ENCODE data around the gene KIF11.
"Not testable (repeated sequence)": the region's sequence is repeated elsewhere in the genome, so short reads cannot be mapped to it uniquely, and the experiment has no call there.

KIF11 gene

GRCh38 chr10:92638037-92638436 is 45.1 kb downstream of the KIF11 start:
- no peaks in the 10 kb centered on the region for H3K9me3 ChIP-seq (ENCODE audit: severe bottlenecking)
- no peak overlapping the region for H3K4me3 ChIP-seq (ENCODE audit: low read depth, low read length)
- TF ChIP-seq CTCF (IDR thresholded peaks at IDR 0.05; ENCODE audit: low read depth, low read length), result no peak
- no peak overlapping the region for H3K27ac ChIP-seq
- H3K27me3 ChIP-seq (ENCODE audit: insufficient read depth, low read depth, severe bottlenecking), result no peaks in the 10 kb centered on the region
- peaks cover 83% of the 10 kb centered on the region for H3K36me3 ChIP-seq
- no peak for DNase-seq

GRCh38 chr10:92640107-92640506 is 47.2 kb downstream of the KIF11 start:
- Histone ChIP-seq H3K9me3 (ENCODE audit: severe bottlenecking) (no peaks in the 10 kb centered on the region), H3K4me3 (ENCODE audit: low read depth, low read length) (no peak overlapping the region), H3K27me3 (ENCODE audit: insufficient read depth, low read depth, severe bottlenecking) (no peaks in the 10 kb centered on the region), H3K36me3 (peaks cover 81% of the 10 kb centered on the region), H3K27ac (no peak overlapping the region)
- no peak for TF ChIP-seq CTCF (IDR thresholded peaks at IDR 0.05; ENCODE audit: low read depth, low read length)
- DNase-seq, result no peak

GRCh38 chr10:92641492-92641891 is 48.6 kb downstream of the KIF11 start:
- no peak overlapping the region for H3K4me3 ChIP-seq (ENCODE audit: low read depth, low read length)
- no peaks in the 10 kb centered on the region for H3K9me3 ChIP-seq (ENCODE audit: severe bottlenecking)
- H3K36me3 ChIP-seq, result peaks cover 78% of the 10 kb centered on the region
- H3K27ac ChIP-seq, result no peak overlapping the region
- H3K27me3 ChIP-seq (ENCODE audit: insufficient read depth, low read depth, severe bottlenecking), result no peaks in the 10 kb centered on the region
- DNase-seq, result no peak
- TF ChIP-seq CTCF (IDR thresholded peaks at IDR 0.05; ENCODE audit: low read depth, low read length), result no peak

- Histone ChIP-seq H3K9me3 (ENCODE audit: severe bottlenecking) (no peaks in the 10 kb centered on the region), H3K27me3 (ENCODE audit: insufficient read depth, low read depth, severe bottlenecking) (no peaks in the 10 kb centered on the region), H3K27ac (no peak overlapping the region), H3K36me3 (peaks cover 79% of the 10 kb centered on the region), H3K4me3 (ENCODE audit: low read depth, low read length) (no peak overlapping the region)
- TF ChIP-seq CTCF (IDR thresholded peaks at IDR 0.05; ENCODE audit: low read depth, low read length), result no peak
- DNase-seq, result no peak
Measured at GRCh38 chr10:92644921-92645320, 52.0 kb downstream of the KIF11 start.

- DNase-seq; H3K27me3 ChIP-seq (ENCODE audit: insufficient read depth, low read depth, severe bottlenecking); H3K27ac ChIP-seq; H3K9me3 ChIP-seq (ENCODE audit: severe bottlenecking); H3K4me3 ChIP-seq (ENCODE audit: low read depth, low read length): not testable (repeated sequence)
- peaks cover 94% of the 10 kb centered on the region for H3K36me3 ChIP-seq
Measured at GRCh38 chr10:92650864-92651263, 57.9 kb downstream of the KIF11 start.

GRCh38 chr10:92655426-92655825 is 62.5 kb downstream of the KIF11 start:
- Histone ChIP-seq H3K27me3 (ENCODE audit: insufficient read depth, low read depth, severe bottlenecking) (no peaks in the 10 kb centered on the region), H3K36me3 (peaks cover 54% of the 10 kb centered on the region), H3K9me3 (ENCODE audit: severe bottlenecking) (no peaks in the 10 kb centered on the region), H3K27ac (no peak overlapping the region), H3K4me3 (ENCODE audit: low read depth, low read length) (no peak overlapping the region)
- no peak for TF ChIP-seq CTCF (IDR thresholded peaks at IDR 0.05; ENCODE audit: low read depth, low read length)
- DNase-seq, result no peak
